ENCODE results near the gene SGSM1. TPM values are rescaled to one million over a fixed set of nuclear protein-coding genes. Genes with fewer than 3 reads are reported as not detected.

SGSM1 gene
- total and polyA plus RNA-seq, 2 of the 4 experiments (the other 2 are of a cell fraction): not detected

DNA sequence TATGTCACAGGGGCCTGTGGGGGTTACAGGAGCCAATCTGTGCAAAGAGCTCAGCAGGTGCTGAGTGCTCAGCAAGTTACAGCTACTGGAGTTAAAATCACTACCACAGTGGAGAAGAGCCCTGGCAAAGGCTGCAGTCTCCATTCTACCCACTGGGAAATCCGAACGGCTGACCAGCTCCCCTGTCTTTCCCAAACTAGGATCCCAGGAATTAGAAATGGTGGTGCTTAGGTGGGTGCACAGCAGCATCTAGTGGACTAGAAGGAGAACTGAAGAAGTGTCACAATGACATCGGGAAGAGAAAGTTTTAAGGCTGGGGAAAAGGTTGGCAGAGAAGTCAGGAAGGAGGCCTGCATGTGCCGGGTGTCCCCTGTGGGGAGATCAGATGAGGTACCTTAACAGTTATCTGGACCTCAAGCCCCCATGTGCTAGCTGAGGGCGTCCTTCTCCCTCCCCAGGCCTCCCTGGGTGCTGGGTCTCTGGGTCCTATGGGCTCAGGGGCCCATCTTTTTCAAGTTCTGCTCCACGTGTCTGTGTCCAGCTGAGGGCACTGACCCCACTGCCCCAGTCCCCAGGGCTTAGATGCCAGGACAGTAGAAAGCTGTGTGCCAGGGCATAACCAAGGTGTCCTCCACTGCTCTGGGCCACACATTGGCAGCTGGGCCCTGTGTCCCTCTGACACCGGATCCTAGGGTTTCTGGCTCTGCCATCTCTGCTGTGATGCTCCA is 33.4 kb upstream of the SGSM1 start:
- no peak overlapping the region for H2BK5ac ChIP-seq (ENCODE audit: low read depth, low read length, poor library complexity, severe bottlenecking)
- intact Hi-C loops (cut with micrococcal nuclease): loop anchor here (5.0 kb wide), 1 partner anchor 165 kb away; no protein-coding TSS in a partner anchor
- H4K91ac ChIP-seq (ENCODE audit: insufficient read depth, low read depth, low read length): no peak overlapping the region
- H3K4ac ChIP-seq (ENCODE audit: low read depth, low read length): no peak overlapping the region
- H3K27ac ChIP-seq (ENCODE audit: insufficient read depth, low read length): no peak overlapping the region
- no peak overlapping the region for H2BK120ac ChIP-seq (ENCODE audit: low read depth, low read length)
- H3K79me1 ChIP-seq (ENCODE audit: low read depth in 1 of 2, low read length in 2 of 2): no peaks in the 10 kb centered on the region
- no peak overlapping the region for H4K5ac ChIP-seq (ENCODE audit: low read depth, low read length)
- DNase-seq (peak; percentile 54), ATAC-seq (ENCODE audit: low read depth) (peak; percentile 75)
- no TSS peak for BruUV-seq (replicated peaks)
- H2BK15ac ChIP-seq (ENCODE audit: low read depth, low read length): no peak overlapping the region
- no peak overlapping the region for H2AK5ac ChIP-seq (ENCODE audit: low read depth, low read length)
- in situ Hi-C loops (cut with MboI; ENCODE audit: low sequenced_read_pairs): loop anchor here (10.0 kb wide), 1 partner anchor 272 kb away; no protein-coding TSS in a partner anchor
- H3K56ac ChIP-seq (ENCODE audit: extremely low read depth, insufficient read depth, low read length): no peak overlapping the region
- 64% methylated on average over 3 of the region's 7 CpGs; no CpG with 5 or more reads in 1 of the 2 experiments for WGBS, 2 experiments (ENCODE audit: extremely low coverage in 2 of 2, insufficient read length in 1 of 2)
- peak overlapping the region; percentile 48 for H2AFZ ChIP-seq (replicated peaks; ENCODE audit: low read length, poor library complexity)
- no peak overlapping the region for H3K9ac ChIP-seq (ENCODE audit: low read depth, low read length)
- H3K14ac ChIP-seq (replicated peaks; ENCODE audit: low read depth, low read length): no peak overlapping the region
- no peak overlapping the region for H3K23ac ChIP-seq (ENCODE audit: low read depth, low read length)
- H2AK9ac ChIP-seq (replicated peaks; ENCODE audit: low read depth, low read length, poor library complexity): peak overlapping the region; percentile 24
- no peaks in the 10 kb centered on the region for H3K9me3 ChIP-seq (ENCODE audit: control insufficient read depth, insufficient read depth, low read length)
- no peaks in the 10 kb centered on the region for H3K9me1 ChIP-seq (ENCODE audit: insufficient read depth, low read length)
- H2BK20ac ChIP-seq (ENCODE audit: low read depth, low read length): no peak overlapping the region
- H3K4me3 ChIP-seq (ENCODE audit: insufficient read depth, low read depth, low read length): no peak overlapping the region
- H3K18ac ChIP-seq (ENCODE audit: low read depth, low read length): no peak overlapping the region
- H4K8ac ChIP-seq (ENCODE audit: low read depth in 2 of 2, low read length in 2 of 2): no peak overlapping the region
- H3K4me1 ChIP-seq (ENCODE audit: control insufficient read depth, insufficient read depth, low read length): peaks cover 2% of the 10 kb centered on the region; the same call in 1 of the 2 replicates
- TF ChIP-seq, protein P1, sequence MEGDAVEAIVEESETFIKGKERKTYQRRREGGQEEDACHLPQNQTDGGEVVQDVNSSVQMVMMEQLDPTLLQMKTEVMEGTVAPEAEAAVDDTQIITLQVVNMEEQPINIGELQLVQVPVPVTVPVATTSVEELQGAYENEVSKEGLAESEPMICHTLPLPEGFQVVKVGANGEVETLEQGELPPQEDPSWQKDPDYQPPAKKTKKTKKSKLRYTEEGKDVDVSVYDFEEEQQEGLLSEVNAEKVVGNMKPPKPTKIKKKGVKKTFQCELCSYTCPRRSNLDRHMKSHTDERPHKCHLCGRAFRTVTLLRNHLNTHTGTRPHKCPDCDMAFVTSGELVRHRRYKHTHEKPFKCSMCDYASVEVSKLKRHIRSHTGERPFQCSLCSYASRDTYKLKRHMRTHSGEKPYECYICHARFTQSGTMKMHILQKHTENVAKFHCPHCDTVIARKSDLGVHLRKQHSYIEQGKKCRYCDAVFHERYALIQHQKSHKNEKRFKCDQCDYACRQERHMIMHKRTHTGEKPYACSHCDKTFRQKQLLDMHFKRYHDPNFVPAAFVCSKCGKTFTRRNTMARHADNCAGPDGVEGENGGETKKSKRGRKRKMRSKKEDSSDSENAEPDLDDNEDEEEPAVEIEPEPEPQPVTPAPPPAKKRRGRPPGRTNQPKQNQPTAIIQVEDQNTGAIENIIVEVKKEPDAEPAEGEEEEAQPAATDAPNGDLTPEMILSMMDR (conservative IDR thresholded peaks at IDR 0.05; ENCODE audit: low read depth, low read length): peak; percentile 74
- TF ChIP-seq SMC3 (IDR thresholded peaks at IDR 0.05; ENCODE audit: low read depth, low read length): peak; percentile 59
- TF ChIP-seq NFE2L2 (IDR thresholded peaks at IDR 0.05; ENCODE audit: low read depth, low read length): no peak
- TF ChIP-seq RAD21 (IDR thresholded peaks at IDR 0.05; ENCODE audit: low read length): peak; percentile 76
- ChIA-PET POLR2A (ENCODE audit: unreplicated experiment) (no interaction called here), CTCF (interaction anchor here (0.5 to 1.5 kb wide), 6 partner anchors 13 to 1552 kb away, joined by 3 to 6 read pairs (median 4); no protein-coding TSS in a partner anchor)
- dilution Hi-C loops (cut with HindIII; ENCODE audit: low sequenced_read_pairs, unreplicated experiment): no loop called here
- H4K20me1 ChIP-seq (ENCODE audit: insufficient read depth, low read length): no peaks in the 10 kb centered on the region
- H3K4me2 ChIP-seq (ENCODE audit: low read depth, low read length): no peak overlapping the region
- no peaks in the 10 kb centered on the region for H3K36me3 ChIP-seq (ENCODE audit: control insufficient read depth, insufficient read depth, low read length)
- peaks cover 4% of the 10 kb centered on the region for H3K27me3 ChIP-seq (ENCODE audit: control insufficient read depth, insufficient read depth, low read length)

All from IMR-90 (cell line).